Psoas muscle (tissue), 8 donors: ENCODE data around the gene CPNE1. TPM values are rescaled to one million over a fixed set of nuclear protein-coding genes. Genes with fewer than 3 reads are reported as not detected.

Experiments used
- ATAC-seq, 4 donors: fragments of 200-7000 bp; cut with Tn5 transposase; one replicate each; pipeline ENCODE4 v1.9.1; 2020; ENCODE audit warnings: moderate library complexity in 3 of 4, mild to moderate bottlenecking in 2 of 4
- DNase-seq, 2 donors: peaks; one replicate each; pipeline ENCODE4 v3.0.0-alpha.2; 2020
- H3K27ac ChIP-seq: fragments of 200-600 bp; one replicate; pipeline ENCODE4 v1.8.0; 2022
- H3K27me3 ChIP-seq, 3 donors: fragments of 200-600 bp in 1 of 3; one replicate each; pipeline versions ENCODE4 v1.6.1 to v1.8.0; 2013 to 2022; ENCODE audit warnings: low read length in 2 of 3, mild to moderate bottlenecking in 2 of 3, moderate library complexity in 1 of 3; ENCODE audit not compliant: insufficient read depth in 3 of 3
- H3K36me3 ChIP-seq, 2 donors: fragments of 200-600 bp in 1 of 2; one replicate each; pipeline versions ENCODE4 v1.6.1 to v1.8.0; 2013 to 2022; ENCODE audit warnings: low read depth in 1 of 2, mild to moderate bottlenecking in 1 of 2, moderate library complexity in 1 of 2; ENCODE audit not compliant: insufficient read depth in 1 of 2
- H3K4me1 ChIP-seq: fragments of 200-600 bp; one replicate; pipeline ENCODE4 v1.8.0; 2022
- H3K4me3 ChIP-seq: fragments of 200-600 bp; one replicate; pipeline ENCODE4 v1.8.0; 2022; ENCODE audit warnings: mild to moderate bottlenecking
- H3K9me3 ChIP-seq: fragments of 200-600 bp; one replicate; pipeline ENCODE4 v1.8.0; 2022
- whole genome bisulfite sequencing, 3 donors: extraction: QIAGEN DNeasy Blood & Tissue Kit; methylation state at CpG; one replicate each; pipeline versions ENCODE4 v1.1.6 to v1.1.7; 2013; 5-methylcytosine and 5-hydroxymethylcytosine counted together
- intact Hi-C, 2 donors: fragments of 100-400 bp; cut with DNase I; formaldehyde crosslinking; loops; one replicate each; pipeline versions ENCODE4 v1.11.0 to v1.14.2; 2022
- polyA plus RNA-seq, 3 donors: library from polyadenylated mRNA; stranded (reverse); fragments of 200-250 nt; gene quantifications; one replicate each; pipeline ENCODE4 v1.2.3, GENCODE V29; 2013
- total RNA-seq, 4 donors: library from RNA; stranded (reverse); fragmentation: NEBNext Ultra II Directional in 2 of 4; extraction: Animal tissue kit (Norgen Biotek cat#: 25700) in 2 of 4; gene quantifications; one replicate each; pipeline versions ENCODE4 v1.2.1 to v1.2.4, GENCODE V29; 2021 to 2023
- TF ChIP-seq, protein P1 (sequence below): fragments of 200-600 bp; IDR thresholded peaks from one replicate; pipeline ENCODE4 v1.8.0; 2022; ENCODE audit warnings: antibody characterized with exemption
- donor health status: healthy with polysubstance abuse.
- donor health status: DM: no; HTN: no; CAD: no; lungs with moderate emphysema.
- donor health status: Bipolar disorder and iron deficiency.
- donor health status: healthy.
- donor health status: DM: yes; HTN: yes; CAD: no.
- donor health status: DM: no; HTN: no; CAD: no.
- donor health status: DM: no; HTN: no; CAD: no.
- donor health status: DM: yes; HTN: yes; CAD: no.

CPNE1 gene
- total and polyA plus RNA-seq, 7 donors = 55.9 to 75.4 (median 62.1) TPM

DNA sequence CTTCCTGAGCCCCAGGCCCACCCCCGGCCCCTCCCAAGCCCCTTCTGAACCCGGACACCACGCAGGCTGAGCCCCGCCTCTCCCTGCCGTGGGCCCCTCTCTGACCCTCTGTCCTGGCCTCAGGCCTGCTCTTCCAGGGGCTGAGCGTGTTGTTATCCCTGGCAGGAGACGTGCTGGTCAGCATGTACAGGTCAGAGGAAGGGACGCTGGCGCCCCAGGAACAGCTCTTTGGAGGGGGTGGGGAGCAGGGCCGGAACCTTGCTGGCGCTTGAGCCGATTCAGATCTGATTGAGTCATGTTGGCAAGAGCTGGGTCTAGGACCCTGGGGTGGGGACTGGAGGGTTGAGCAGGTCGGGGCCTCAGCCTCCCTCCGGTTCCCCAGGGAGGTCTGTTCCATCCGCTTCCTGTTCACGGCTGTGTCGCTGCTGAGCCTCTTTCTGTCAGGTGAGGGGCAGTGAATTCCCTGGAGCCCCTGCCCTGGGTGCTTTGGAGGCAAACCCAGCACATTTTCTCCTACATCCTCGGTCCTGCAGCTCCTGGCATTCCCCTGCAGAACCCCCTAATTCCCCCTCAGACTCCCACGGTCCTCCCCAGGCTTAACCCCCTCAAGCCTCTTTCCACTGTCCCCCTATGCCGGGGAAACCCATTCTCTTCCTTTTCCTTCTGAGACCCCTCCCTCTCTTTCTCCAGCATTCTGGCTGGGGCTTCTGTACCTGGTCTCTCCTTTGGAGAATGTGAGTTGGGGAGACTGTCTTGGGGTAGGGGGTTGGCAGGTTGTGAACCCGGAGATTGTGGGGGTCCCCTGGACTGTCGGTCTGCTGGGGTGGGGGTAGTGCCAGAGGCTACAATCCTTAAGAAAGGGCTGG lies 47.1 kb downstream of the CPNE1 start:
- peak overlapping the region; percentile 91 for H3K27ac ChIP-seq
- H3K4me1 ChIP-seq = peaks cover 14% of the 10 kb centered on the region
- intact Hi-C loops = loop anchor here (5.0 kb wide), 1 partner anchor 45 kb away; the partner anchor contains the start of genes CPNE1 (in 2 of the 2) and RBM12 (in 2 of the 2)
- TF ChIP-seq, protein P1, sequence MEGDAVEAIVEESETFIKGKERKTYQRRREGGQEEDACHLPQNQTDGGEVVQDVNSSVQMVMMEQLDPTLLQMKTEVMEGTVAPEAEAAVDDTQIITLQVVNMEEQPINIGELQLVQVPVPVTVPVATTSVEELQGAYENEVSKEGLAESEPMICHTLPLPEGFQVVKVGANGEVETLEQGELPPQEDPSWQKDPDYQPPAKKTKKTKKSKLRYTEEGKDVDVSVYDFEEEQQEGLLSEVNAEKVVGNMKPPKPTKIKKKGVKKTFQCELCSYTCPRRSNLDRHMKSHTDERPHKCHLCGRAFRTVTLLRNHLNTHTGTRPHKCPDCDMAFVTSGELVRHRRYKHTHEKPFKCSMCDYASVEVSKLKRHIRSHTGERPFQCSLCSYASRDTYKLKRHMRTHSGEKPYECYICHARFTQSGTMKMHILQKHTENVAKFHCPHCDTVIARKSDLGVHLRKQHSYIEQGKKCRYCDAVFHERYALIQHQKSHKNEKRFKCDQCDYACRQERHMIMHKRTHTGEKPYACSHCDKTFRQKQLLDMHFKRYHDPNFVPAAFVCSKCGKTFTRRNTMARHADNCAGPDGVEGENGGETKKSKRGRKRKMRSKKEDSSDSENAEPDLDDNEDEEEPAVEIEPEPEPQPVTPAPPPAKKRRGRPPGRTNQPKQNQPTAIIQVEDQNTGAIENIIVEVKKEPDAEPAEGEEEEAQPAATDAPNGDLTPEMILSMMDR = peak; percentile 32
- 6 to 9% (median 7%) methylated on average over 20 to 22 of the region's 22 CpGs for WGBS, 3 donors
- DNase-seq (peak; percentile 51 to 77), ATAC-seq (peak in 3 of 4 donors; percentile 11 to 31 (median 15))
- H3K27me3 ChIP-seq = no peaks in the 10 kb centered on the region
- H3K4me3 ChIP-seq = peak overlapping the region; percentile 76
- H3K36me3 ChIP-seq = peaks cover 0 to 17% of the 10 kb centered on the region in 2 donors
- H3K9me3 ChIP-seq = no peaks in the 10 kb centered on the region

DNA sequence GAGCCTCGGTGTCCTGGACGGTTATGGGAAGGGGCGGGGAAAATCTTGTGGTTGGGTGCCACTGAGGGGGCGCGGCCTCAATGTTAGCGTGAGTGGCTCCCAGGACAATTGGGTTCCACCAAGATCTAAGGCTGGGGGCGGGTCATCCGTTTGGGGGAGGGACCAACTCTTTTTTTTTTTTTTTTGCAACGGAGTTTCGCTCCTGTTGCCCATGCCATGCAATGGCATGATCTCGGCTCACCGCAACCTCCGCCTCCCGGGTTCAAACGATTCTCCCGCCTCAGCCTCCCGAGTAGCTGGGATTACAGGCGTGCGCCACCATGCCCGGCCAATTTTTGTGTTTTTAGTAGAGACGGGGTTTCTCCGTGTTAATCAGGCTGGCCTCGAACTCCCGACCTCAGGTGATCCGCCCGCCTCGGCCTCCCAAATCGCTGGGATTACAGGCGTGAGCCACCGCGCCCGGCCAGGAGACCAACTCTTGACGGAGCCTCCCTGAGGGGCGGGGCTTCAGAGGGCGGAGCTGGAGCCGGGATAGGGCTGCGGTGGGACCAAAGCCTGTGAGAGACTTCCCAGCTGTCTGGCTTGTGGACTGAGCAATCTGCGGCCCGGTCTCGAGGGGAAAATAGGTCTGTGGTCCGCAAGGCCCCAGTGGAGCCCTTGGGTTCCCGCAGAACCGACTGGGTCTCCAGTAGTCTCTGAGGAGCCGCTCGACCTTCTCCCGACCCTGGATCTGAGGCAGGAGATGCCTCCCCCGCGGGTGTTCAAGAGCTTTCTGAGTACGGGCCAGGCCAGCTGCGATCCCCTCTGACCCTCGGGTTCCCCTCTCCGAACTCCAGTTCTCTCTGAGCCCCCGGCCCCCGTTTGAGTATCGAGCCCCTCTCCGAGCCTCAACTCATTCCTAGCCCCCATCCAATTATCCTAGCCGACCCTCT lies 48.0 kb downstream of the CPNE1 start:
- intact Hi-C loops = loop anchor here (5.0 kb wide), 1 partner anchor 46 kb away; the partner anchor contains the start of genes CPNE1 (in 2 of the 2) and RBM12 (in 2 of the 2)

DNA sequence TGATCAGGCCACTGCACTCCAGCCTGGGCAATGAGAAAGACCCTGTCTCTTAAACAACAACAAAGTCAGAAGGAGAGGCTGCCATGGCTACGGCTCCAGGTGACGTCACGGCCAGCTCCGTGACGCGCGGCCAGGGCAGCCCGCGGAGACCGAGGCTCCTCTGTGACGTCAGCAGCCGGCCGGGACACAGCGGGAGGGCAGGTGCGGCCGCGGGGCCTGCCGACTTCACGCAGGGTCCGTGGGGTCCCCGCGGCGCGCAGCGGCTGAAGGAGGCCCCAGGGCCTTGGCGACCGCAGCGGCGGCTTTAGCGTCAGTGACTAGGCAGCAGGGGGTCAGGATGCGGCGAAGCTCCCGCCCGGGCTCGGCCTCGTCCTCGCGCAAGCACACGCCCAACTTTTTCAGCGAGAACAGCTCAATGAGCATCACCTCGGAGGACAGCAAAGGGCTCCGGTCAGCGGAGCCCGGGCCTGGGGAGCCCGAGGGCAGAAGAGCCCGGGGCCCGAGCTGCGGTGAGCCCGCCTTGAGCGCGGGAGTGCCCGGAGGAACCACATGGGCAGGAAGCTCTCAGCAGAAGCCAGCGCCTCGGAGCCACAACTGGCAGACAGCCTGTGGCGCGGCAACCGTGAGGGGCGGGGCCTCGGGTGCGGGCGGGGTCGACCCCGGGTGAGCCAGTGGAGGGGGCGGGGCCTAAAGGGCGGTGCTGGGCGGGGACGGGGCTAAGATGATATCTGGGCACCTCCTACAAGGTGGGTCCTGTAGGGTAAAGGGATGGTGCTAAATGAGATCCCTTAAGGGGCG lies 48.8 kb downstream of the CPNE1 start, which contains the start of gene SPAG4:
TSS of gene SPAG4 (plus strand) at position 163 of the 798 bp plus-strand sequence. CDS start at position 338, 175 bp downstream.
- intact Hi-C loops = loop anchor here (5.0 kb wide), 1 partner anchor 46 kb away; the partner anchor contains the start of genes CPNE1 (in 2 of the 2) and RBM12 (in 2 of the 2)

More for the DNA sequence above, 48.0 kb downstream of the CPNE1 start:
- TF ChIP-seq, protein P1 = no peak
- 1 to 3% (median 2%) methylated on average over 52 to 57 of the region's 57 CpGs for WGBS, 3 donors
- Histone ChIP-seq H3K9me3 (no peaks in the 10 kb centered on the region), H3K27me3 (no peaks in the 10 kb centered on the region), H3K36me3 (peaks cover 0 to 8% of the 10 kb centered on the region in 2 donors), H3K4me3 (peak overlapping the region; percentile 76), H3K4me1 (peaks cover 14% of the 10 kb centered on the region), H3K27ac (peak overlapping the region; percentile 91)
- ATAC-seq (peak; percentile 66 to 71 (median 68)), DNase-seq (peak; percentile 91 to 92)

More for the DNA sequence above, 48.8 kb downstream of the CPNE1 start, which contains the start of gene SPAG4:
- Histone ChIP-seq H3K36me3 (no peaks in the 10 kb centered on the region), H3K27me3 (no peaks in the 10 kb centered on the region), H3K27ac (peak within 1 kb of the TSS; percentile 91), H3K4me3 (peak within 1 kb of the TSS; percentile 76), H3K4me1 (peaks cover 14% of the 10 kb centered on the region), H3K9me3 (no peaks in the 10 kb centered on the region)
- WGBS, 3 donors = 0 to 1% (median 0%) methylated on average over 51 to 68 of the region's 68 CpGs
- ATAC-seq (peak; percentile 88 to 93 (median 92)), DNase-seq (peak; percentile 99)
- TF ChIP-seq, protein P1 = no peak
